ENCODE data around the gene PDAP1.
"Not testable (repeated sequence)": the region's sequence is repeated elsewhere in the genome, so short reads cannot be mapped to it uniquely, and the experiment has no call there.

The PDAP1 gene

DNA sequence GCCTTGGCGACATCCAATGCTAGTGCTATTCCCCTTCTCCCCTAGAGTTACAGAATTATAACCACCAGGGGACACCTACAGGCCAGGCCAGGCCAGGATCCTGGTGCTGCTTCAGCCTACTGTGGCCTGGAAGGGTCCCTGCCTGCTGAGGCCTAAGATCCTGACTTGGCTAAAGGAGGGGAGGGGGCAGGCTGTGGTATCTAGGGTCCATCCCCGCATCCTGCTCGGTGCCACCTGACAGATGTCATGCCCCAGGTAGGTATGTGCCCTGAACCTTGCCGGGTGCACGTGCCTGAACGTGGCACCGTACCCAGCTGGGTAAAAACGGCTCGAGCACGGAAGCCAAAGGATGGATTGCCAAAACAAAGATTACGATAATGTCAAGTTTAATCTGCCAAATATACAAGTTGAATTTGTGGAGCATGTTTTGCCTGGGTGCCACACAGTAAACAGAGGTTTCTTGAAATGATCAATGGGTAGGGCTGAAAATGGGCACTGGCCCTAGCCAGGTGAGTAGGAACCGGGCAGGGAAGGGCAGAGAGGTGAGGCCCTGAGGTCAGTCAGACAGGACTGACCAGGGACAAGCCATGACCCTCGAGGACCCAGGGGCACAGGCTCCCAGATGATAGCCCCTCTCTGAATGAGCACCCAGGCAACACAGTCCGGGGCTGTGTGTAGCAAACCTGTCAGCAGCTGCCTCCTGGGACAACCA is 12.6 kb downstream of the PDAP1 start:
- H3K4me3 ChIP-seq (ENCODE audit: low read length), result no peak overlapping the region
- TF ChIP-seq ZNF274 (IDR thresholded peaks at IDR 0.05; ENCODE audit: low read depth, low read length), result no peak

DNA sequence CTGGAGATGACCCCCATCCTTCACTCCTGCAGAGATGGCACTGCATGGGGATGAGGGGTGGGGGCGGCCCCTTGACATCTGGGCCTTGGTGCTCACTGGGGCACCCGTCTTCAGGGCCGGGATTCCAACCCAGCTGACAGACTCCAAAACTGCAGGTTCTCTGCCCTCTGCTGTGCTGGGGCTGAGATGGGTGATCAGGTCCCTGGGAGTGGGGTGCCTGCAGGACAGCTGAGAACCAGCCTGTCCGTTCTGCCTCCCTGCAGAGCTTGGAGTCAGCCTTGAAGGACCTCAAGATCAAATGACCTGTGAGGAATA is 14.3 kb downstream of the PDAP1 start:
- H3K4me3 ChIP-seq (ENCODE audit: low read length), result no peak overlapping the region
- no peak for TF ChIP-seq ZNF274 (IDR thresholded peaks at IDR 0.05; ENCODE audit: low read depth, low read length)

DNA sequence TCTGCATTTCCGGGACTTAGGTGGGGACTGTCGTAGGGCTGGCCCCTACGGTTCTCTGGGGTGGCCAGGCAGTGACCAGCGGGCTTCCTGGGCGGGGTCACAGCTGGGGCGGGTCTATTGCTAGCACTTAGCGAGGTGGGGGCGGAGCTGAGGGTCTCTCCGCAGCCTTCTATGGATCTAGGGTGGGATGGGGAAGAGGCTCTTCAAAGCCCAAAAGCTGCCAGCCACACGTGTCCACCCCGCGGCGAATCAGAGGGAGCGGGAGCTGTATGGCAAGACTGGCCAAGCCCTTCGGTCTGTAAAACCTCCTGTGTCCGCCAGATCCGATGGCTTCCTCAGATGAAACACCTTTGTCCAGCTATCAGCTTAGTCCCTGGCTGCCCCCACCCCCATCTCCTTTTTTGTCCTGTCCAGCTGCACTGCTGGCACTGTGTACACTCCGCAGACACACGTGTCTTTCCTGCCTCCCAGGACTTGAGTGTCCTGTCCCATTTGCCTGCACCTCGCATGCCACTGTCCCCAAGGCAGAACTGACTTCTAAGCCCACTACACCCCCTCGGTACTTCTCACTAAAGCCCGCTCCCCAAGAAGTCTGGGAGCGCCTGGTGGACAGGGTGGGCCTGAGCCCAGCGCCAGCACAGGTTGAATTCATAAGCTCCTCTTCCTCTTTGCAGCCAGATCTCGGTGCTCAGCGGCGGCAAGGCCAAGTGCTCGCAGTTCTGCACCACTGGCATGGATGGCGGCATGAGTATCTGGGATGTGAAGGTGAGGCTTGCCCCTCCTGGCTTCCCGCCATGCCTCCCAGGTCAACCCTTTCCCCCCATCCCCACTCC is 14.8 kb downstream of the PDAP1 start:
- no peak for TF ChIP-seq ZNF274 (IDR thresholded peaks at IDR 0.05; ENCODE audit: low read depth, low read length)
- no peak overlapping the region for H3K4me3 ChIP-seq (ENCODE audit: low read length)

DNA sequence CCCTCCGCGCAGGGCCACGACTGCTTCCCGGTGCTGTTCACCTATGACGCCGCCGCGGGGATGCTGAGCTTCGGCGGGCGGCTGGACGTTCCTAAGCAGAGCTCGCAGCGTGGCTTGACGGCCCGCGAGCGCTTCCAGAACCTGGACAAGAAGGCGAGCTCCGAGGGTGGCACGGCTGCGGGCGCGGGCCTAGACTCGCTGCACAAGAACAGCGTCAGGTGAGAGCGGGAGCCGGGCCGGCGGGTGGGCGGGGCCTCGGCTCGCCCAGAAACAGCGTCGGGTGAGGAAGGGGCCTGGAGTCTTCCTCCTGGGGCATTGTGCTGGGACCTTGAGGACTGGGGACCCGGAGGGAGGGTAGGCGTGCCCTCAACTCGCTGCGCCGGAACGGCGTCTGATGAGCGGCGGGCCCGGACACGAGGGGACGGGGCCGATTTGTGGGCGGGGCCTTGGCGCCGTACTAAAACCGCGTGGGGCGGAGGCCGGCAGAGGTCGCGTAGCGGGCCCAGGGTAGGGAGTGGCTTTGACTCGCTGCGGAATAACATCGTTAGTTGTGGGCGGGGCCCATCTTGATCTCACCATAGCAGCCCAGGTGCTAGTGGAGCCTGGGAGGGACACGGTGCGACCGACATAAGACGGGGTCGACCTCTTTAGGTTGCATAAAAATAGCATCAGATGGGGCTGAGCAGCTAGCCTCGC is 15.6 kb downstream of the PDAP1 start:
- TF ChIP-seq ZNF274 (IDR thresholded peaks at IDR 0.05; ENCODE audit: low read depth, low read length), result no peak
- H3K4me3 ChIP-seq (ENCODE audit: low read length), result no peak overlapping the region; the same call in 1 of the 2 replicates

DNA sequence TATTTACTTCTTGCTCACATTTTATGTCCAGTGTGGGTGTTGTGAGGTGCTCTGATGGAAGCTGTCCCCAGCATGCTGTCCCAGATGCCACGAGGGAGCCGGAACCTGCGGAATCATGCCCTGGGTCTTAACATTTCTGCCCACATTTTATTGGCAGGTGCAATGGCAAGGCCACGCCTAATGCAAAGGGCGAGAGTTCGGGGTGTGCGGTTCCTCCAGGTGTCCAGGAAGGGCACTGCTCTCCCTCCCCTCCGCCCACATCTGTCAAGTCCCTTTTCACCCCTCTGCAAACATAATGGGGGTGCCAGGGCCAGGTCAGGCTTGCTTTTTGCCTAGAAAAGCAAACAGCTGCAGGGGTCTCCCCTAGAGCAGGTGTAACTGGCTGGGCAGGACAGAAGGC is 16.4 kb downstream of the PDAP1 start:
- H3K4me3 ChIP-seq (ENCODE audit: low read length), result no peak overlapping the region
- TF ChIP-seq ZNF274 (IDR thresholded peaks at IDR 0.05; ENCODE audit: low read depth, low read length), result no peak

DNA sequence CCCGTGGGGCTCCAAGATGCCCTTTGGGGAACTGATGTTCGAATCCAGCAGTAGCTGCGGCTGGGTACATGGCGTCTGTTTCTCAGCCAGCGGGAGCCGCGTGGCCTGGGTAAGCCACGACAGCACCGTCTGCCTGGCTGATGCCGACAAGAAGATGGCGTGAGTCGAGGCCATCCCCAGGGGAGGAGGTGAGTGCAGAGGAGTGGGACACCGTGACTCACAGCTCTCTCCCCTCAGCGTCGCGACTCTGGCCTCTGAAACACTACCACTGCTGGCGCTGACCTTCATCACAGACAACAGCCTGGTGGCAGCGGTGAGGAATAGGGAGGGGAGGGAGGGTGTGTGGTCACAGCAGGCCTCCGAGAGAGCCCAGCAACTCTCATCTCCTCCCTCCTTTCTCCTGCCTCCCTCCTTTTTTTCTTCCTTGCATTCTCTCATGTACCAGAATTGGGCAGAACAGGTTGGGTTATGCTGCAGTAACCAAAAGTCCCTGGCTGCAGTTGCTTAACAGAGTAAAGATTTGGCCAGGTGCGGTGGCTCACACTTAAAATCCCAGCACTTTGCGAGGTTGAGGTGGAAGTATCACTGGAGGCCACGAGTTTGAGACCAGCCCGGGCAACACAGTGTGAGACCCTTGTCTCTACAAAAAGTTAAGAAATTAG is 17.3 kb downstream of the PDAP1 start:
- TF ChIP-seq ZNF274 (IDR thresholded peaks at IDR 0.05; ENCODE audit: low read depth, low read length), result no peak

DNA sequence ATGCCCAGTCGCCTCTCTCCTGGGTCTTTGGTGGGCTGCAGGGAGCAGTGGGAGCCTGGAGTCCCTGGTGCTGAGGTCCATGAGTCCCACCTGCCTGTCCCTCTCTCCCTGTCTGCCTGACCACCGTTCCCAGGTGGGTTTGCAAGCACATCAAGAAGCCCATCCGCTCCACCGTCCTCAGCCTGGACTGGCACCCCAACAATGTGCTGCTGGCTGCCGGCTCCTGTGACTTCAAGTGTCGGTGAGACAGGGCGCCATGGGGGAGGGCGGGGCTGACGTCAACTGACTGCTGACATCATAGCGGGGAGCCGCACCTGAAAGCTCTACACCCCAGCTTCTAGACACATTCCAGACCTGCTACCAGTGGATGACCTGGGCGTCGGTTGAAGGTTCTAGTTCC is 18.6 kb downstream of the PDAP1 start:
- no peak overlapping the region for H3K4me3 ChIP-seq (ENCODE audit: low read length)
- no peak for TF ChIP-seq ZNF274 (IDR thresholded peaks at IDR 0.05; ENCODE audit: low read depth, low read length)

More for the DNA sequence above, 17.3 kb downstream of the PDAP1 start:
- H3K4me3 ChIP-seq (ENCODE audit: low read length), result no peak overlapping the region

DNA sequence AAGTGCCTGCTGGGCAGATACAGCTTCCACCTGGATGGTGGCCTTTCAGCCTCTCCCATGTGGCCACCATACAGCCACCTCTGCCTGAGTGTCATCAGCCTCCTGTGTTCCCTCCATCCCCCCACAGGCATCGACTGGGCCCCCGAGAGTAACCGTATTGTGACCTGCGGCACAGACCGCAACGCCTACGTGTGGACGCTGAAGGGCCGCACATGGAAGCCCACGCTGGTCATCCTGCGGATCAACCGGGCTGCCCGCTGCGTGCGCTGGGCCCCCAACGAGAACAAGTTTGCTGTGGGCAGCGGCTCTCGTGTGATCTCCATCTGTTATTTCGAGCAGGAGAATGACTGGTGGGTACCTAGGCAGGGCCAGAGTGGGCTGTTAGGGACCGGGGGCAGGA is 20.5 kb downstream of the PDAP1 start:
- TF ChIP-seq ZNF274 (IDR thresholded peaks at IDR 0.05; ENCODE audit: low read depth, low read length), result no peak
- H3K4me3 ChIP-seq (ENCODE audit: low read length), result no peak overlapping the region

DNA sequence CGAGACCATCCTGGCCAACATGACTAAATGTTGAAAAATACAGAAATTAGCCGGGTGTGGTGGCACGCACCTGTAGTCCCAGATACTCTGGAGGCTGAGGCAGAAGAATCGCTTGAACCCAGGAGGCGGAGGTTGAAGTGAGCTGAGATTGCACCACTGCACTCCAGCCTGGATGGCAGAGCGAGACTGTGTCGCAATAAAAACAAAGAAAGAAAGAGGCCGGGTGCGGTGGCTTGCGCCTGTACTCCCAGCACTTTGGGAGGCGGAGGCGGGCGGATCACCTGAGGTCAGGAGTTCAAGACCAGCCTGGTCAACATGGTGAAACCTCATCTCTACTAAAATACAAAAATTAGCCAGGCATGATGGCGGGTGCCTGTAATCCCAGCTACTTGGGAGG is 21.2 kb downstream of the PDAP1 start:
- not testable (repeated sequence) for H3K4me3 ChIP-seq (ENCODE audit: low read length)

DNA sequence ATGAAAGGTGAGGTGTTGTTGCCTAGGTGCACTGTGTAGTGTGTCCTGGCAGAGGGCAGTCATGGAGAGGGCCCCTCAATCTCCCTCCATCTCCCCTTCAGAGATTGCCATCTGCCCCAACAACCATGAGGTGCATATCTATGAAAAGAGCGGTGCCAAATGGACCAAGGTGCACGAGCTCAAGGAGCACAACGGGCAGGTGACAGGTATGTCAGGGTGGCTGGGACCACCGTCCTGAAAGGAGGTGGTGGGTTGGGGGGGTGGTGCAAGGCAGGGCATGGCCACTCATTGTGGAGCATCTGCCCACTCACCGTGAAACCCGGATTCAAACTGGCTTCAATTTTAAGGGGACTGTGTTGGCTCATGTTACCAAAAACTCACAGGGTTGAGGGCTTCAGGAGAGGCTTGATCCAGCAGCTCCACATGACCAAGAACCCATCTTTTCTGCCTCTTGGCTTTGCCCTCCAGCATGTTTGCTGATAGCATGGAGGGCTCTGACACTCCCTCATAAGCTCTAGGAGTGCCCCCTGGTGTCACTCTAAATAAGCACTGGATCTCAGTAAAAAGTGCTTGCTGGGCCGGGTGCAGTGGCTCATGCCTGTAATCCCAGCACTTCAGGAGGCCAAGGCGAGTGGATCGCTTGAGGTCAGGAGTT is 21.7 kb downstream of the PDAP1 start:
- no peak for TF ChIP-seq ZNF274 (IDR thresholded peaks at IDR 0.05; ENCODE audit: low read depth, low read length)

DNA sequence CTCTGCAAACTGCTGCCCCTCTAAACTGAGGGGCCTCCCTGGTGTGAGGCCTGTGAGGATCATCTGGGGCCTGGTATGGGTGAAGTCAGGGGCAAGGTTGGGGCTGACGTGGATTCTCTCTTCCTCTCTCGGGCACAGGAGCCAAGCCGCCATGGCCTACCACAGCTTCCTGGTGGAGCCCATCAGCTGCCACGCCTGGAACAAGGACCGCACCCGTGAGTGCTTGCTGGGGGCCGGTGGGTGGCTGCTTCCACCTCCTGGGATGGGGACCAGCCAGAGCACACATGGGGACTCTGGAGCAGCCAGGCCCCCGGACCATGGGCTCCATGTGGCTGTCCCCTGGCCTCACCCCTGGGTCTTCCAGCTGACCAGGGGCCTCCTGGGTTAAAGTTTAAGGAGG is 22.8 kb downstream of the PDAP1 start:
- H3K4me3 ChIP-seq (ENCODE audit: low read length), result no peak overlapping the region
- no peak for TF ChIP-seq ZNF274 (IDR thresholded peaks at IDR 0.05; ENCODE audit: low read depth, low read length)

More for the DNA sequence above, 21.7 kb downstream of the PDAP1 start:
- no peak overlapping the region for H3K4me3 ChIP-seq (ENCODE audit: low read length)

DNA sequence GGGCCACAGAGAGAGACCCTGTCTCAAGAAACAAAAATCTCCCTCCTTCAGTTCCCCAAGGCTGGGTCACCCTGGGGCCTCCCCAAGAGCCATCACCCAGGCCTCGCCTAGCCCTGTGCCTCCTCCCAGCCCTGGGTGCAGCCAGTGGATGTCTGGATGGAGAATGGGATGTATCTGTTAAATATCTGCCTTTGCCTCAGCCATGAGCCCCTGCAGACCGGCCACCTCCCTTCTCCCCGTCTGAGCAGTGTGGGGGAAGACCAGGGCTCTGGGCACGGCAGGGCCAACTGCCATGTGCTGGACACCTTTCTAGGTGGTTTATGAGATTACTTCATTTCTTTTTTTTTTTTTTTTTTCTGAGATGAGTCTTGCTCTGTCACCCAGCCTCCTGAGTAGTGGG is 23.9 kb downstream of the PDAP1 start:
- no peak overlapping the region for H3K4me3 ChIP-seq (ENCODE audit: low read length)
- TF ChIP-seq ZNF274 (IDR thresholded peaks at IDR 0.05; ENCODE audit: low read depth, low read length), result no peak

DNA sequence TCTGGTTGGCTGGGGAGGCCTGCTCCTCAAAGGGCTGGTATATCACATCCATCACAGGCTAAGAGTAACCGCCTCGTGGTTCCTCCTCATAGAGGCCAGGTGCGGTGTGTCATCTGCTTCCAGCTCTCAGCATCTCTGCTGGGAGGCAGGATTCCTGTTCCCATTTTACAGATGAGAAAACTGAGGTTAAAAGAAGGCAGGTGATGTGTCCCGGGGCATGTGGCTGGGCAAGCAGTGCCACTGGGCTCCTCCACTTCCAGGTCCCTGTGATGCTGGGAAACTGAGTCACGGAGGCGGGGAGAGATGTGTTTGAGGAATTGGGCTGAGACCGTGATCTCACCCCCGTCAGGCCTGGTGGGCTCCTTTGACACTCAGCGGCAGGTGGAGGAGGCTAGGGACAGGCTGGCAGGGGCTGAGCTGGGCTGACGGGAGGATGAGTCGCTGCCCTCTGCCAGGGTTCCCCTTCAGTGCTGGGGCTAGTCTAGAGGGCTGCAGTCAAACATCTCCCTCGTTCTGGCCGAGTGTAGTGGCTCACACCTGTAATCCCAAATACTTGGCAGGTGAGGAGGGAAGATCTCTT is 24.5 kb downstream of the PDAP1 start:
- TF ChIP-seq ZNF274 (IDR thresholded peaks at IDR 0.05; ENCODE audit: low read depth, low read length), result no peak
- no peak overlapping the region for H3K4me3 ChIP-seq (ENCODE audit: low read length)

DNA sequence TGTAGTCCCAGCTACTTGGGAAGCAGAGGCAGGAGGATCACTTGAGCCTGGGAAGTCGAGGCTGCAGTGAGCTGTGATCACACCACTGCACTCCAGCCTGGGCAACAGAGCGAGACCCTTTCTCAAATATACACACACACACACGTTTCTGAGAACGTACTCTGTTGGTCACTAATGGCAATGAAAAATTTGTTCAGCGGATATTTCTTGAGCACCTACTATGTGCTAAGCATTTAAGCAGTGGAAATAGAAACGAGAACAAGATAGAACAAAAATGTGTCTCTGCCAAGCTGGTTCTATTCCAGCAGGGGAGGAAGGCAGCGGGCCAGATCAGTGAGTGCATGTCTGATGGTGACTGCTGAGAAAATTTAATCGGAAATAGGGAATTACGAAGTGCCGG is 25.2 kb downstream of the PDAP1 start:
- no peak overlapping the region for H3K4me3 ChIP-seq (ENCODE audit: low read length)
- TF ChIP-seq ZNF274 (IDR thresholded peaks at IDR 0.05; ENCODE audit: low read depth, low read length), result no peak

Measured in GM08714 (cell line).